Right lobe of liver (tissue), 4 donors: Measurements from ENCODE around the gene HCAR1.
"Not testable (repeated sequence)": the region's sequence is repeated elsewhere in the genome, so short reads cannot be mapped to it uniquely, and the experiment has no call there.

Experiments used
- CTCF ChIP-seq, 4 donors: fragments of 200-600 bp in 3 of 4; fragments of 450-650 bp in 1 of 4; IDR thresholded peaks; one replicate each; pipeline versions ENCODE4 v1.5.1 to v1.8.0; 2016 to 2022; ENCODE audit warnings: antibody characterized with exemption in 4 of 4, mild to moderate bottlenecking in 2 of 4
- POLR2A ChIP-seq: fragments of 450-650 bp; IDR thresholded peaks from one replicate; pipeline ENCODE4 v1.6.1; 2017; ENCODE audit warnings: antibody characterized with exemption, mild to moderate bottlenecking
- donor health status: DM: no; HTN: no; CAD: no.
- donor health status: DM: no; HTN: no; CAD: no.
- donor health status: DM: no; HTN: yes; CAD: no.

GRCh38 chr12:122710341-122710740 is 20.3 kb downstream of the HCAR1 start:
- not testable (repeated sequence) for TF ChIP-seq POLR2A; CTCF (IDR thresholded peaks at IDR 0.05)
